Activated naive CD4-positive, alpha-beta T cell treated with Interleukin-2 at 50 U/mL for 16 hours (primary cell): ENCODE data around the gene SART1.
A peak's percentile ranks its signal among the peaks of the same experiment; 100 is the strongest.

Experiments
- DNase-seq: peaks from one replicate; pipeline ENCODE4 v3.0.0-alpha.2; 2020

Gene SART1

GRCh38 chr11:65968600-65969482 lies 7.3 kb downstream of the SART1 start:
- no peak for DNase-seq

DNA sequence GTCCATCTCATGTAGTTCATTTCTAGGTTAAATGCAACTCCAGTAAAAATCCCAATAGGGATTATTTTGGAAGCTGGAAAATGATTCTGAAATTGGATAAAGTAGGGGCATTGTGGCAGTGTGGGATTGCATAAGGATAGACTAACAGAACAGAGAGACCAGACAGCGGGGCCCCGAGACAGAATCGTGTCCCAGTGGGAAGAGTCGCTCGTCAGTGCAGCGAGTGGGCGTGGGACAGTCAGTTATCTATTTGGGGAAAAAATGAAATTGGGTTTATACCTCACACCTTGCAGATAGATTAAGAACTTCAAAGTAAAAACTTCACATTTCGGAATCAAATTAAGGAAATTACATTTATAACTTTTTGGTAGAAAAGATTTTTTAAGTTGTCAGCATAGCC lies 10.6 kb downstream of the SART1 start:
- DNase-seq = no peak

- no peak for DNase-seq
These were observed 12.0 kb downstream of the SART1 start for GRCh38 chr11:65973439-65974110.

DNA sequence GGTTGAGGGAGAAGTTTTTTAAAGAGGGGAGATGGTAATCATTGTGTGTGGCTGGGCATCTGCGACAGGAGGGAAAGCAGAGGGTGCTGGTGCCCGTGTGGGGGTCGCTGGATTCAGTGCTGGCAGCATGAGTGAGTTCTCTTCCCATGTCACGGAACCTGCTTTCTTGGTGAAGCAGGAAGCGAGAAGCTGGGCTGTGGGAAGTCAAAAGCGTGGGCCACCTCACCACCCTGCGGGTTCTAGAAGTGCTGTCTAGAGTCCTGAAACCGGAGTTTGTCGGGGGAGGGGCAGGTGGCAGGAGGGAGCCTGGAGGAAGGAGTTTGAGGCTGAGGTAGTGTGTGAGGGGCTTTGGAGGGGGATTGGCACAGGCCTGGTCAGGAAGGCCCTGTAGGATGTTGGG lies 14.2 kb downstream of the SART1 start:
- DNase-seq = no peak

DNA sequence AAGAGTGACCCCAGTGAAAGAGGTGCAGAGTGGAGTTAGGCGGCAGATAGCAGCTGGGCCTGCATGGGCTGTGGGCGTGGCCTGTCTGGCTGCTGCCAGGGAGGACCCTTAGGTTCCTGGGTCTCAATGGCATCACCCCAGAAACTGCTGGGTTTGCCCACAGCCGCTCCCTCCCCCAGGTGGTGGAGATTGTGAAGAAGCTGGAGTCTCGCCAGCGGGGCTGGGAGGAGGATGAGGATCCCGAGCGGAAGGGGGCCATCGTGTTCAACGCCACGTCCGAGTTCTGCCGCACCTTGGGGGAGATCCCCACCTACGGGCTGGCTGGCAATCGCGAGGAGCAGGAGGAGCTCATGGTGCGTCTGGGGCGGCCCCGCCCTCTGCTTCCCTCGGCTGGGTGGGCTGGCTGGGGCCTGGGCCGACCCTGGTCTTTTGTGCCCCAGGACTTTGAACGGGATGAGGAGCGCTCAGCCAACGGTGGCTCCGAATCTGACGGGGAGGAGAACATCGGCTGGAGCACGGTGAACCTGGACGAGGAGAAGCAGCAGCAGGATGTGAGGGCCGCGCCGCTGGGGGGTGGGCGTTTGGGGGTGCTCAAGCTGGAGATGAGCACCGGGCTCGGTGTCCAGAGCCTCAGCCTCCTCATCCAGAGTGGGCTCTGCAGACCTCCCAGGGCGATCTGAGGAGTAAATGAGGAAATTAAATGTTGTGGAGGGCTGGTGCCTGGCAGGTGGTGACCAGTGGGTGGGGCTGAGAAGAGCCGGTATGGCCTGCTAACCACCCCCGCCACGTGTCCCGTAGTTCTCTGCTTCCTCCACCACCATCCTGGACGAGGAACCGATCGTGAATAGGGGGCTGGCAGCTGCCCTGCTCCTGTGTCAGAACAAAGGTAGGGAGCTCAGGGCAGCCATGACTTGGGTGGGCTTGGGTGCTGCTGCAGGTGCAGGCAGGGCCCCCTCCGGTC lies 15.0 kb downstream of the SART1 start:
- DNase-seq = no peak

GRCh38 chr11:65977621-65978390 lies 16.3 kb downstream of the SART1 start:
- no peak for DNase-seq

DNA sequence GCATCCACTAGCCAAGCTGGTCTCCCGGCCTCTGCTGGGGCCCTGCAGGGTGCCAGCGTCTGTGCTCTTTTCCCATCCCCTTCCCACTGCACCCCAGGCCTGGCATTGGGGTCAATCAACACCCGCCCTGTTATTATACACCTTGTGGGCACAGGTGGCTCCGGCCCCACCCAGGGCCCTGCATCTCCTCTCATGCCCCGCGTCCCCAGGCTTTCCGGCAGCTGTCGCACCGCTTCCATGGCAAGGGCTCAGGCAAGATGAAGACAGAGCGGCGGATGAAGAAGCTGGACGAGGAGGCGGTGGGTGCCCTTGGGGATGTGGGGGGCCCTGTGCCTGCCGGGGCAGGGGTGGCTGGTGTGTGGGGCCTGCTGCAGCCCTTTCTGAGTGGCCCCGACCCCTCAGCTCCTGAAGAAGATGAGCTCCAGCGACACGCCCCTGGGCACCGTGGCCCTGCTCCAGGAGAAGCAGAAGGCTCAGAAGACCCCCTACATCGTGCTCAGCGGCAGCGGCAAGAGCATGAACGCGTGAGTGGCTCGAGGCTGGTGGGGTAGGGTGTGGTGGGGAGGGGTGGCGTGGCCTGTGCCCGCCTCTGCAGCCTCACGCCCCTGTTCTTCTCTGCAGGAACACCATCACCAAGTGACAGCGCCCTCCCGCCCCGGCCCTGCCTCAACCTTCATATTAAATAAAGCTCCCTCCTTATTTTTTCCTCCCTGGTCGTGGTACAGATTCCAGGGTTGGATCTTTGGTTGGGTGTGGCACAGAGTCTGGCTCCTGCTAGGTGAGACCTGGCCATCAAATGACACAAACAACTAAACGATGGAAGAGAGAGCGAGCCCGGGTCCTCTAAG lies 17.1 kb downstream of the SART1 start:
- DNase-seq = no peak

DNA sequence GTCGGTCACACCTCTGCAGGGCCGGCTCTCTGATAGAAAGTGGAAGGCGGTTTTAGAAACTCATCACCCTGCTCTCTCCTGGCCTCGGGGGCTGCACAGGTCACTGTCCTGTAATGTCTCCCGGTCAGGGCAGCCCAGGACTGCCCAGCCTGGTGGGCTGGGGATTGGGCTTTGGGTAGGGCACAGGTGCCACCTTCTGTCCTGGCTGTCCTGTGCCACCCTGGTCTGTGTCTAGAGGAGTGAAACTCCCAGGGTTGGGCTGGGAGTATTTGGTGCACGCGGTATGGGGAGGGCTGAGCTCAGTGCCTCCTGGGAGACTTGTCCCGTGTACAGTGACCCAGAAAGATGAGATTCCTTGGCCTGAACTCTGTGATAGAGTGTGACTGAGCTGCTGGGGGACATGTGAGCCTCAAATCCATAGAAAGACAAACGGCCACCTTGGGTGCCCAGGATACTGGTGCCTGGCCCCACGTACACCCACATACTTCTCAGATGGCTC lies 17.8 kb downstream of the SART1 start:
- DNase-seq = no peak

GRCh38 chr11:65981101-65981740 lies 19.7 kb downstream of the SART1 start:
- no peak for DNase-seq

GRCh38 chr11:65981972-65982823 lies 20.7 kb downstream of the SART1 start:
- no peak for DNase-seq

DNA sequence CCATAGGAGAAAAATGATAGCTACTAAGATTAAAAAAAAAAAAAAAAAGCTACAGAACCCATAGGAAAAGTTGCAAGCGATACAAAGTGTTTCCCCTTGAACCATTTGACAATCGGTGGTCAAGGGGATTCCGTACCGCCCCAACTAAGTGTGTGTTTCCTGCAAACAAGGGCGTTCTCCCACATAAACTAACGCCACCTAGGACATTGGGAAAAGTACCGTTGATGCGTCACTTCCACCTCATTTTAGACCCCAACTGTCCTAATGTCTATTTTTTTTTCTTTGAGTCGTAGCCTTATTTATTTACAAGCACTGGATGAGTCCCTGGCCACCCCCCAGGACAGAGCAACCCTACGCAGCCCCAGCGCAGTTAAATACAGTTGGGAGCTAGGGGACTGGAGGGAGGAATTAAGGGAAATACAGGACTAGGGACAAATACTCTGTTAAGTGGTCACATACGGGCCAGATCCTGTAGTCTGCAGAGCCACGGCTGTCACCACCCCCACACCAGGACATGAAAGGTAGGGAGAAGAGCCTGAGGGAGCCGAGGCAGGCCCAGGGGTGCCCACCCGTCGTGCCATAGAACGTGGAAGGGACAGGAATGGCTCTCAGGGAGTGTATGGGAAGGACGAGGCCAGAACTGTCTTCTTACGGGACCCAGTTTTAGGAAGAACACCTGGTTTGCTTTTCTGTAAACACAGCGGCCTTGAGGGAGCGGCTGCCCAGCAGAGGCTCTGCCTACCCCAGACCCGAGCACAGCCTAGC lies 21.5 kb downstream of the SART1 start:
- no peak for DNase-seq

- DNase-seq = no peak
These were observed 22.1 kb downstream of the SART1 start for GRCh38 chr11:65983589-65983987.

DNA sequence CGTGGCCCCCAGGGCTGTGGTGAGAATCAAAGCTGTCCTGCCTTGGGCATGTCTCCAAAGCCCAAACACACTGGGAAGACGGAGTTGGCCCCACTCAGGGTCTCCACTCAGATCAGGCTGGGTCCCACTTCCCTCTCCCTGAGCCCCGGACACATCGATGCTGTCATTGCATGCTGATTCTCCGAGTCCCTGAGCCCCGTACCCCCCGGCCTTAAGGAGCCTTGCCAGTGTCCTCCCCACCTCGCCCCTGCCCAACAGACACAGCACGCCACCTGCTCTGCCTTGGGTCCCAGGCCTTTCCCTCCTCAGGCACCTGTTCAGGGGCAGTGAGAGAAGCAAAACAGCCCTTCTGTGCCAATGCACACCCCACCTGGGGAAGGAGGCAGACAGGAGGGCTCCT lies 25.8 kb downstream of the SART1 start:
- DNase-seq = no peak

- peak; percentile 89 for DNase-seq
These were observed 27.5 kb downstream of the SART1 start for GRCh38 chr11:65988791-65989592.

GRCh38 chr11:65992056-65992455 lies 30.5 kb downstream of the SART1 start:
- no peak for DNase-seq

GRCh38 chr11:65997286-65997685 lies 35.8 kb downstream of the SART1 start:
- DNase-seq = no peak

GRCh38 chr11:66001942-66002647 lies 40.6 kb downstream of the SART1 start, which contains the start of the genes BANF1 and EIF1AD:
BANF1 (plus strand) TSS chr11:66002503; CDS start chr11:66003251, 748 bp downstream.
EIF1AD (minus strand) TSS chr11:66002157; CDS start chr11:66000389, 1,768 bp downstream.
- peak; percentile 93 for DNase-seq
